CD4-positive, alpha-beta T cell treated with Interleukin-15 for 1 hour (primary cell): ENCODE data around the gene CNTNAP2.

Experiments used
- DNase-seq: peaks from one replicate; pipeline ENCODE4 v3.0.0-alpha.2; 2020

Gene CNTNAP2

GRCh38 chr7:147805996-147806576 is 1689.5 kb downstream of the CNTNAP2 start:
- no peak for DNase-seq

DNA sequence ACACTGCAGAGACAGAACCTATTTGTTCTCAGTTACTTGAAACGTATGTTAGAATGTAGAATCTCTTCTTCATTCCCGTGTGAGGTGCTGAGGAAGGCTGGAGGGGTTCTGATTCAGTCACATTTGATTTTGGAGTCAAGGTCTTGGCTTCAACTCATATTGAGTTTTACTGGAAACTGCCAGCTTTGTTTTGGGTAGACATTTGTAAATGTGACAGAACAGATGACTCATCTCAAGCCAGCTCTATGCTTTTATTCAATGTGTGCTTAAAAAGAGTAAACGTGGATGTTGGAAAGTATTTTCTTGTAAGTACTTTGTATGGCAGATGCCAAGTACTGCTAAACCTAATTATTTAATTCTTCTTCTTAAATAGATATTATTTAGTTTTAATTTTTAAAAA is 1693.2 kb downstream of the CNTNAP2 start:
- DNase-seq = no peak

DNA sequence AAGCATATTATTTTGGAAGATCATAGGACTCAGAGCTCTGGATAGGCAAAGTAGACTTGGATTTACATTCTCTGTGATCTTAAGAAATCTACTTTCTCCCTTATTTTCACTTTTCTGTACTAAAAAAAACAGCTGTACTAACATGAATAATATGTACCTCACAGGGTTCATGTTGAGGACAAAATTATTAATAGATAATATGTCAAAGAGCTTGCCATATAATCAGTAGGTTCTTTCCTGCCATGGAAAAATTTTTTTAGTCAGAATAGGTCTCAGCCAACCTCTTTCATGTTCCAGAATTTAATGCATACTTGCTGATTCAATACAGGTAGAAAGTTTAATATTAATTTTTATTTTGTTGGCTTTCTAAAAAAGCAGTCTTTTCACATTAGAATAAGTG is 1693.7 kb downstream of the CNTNAP2 start:
- no peak for DNase-seq

DNA sequence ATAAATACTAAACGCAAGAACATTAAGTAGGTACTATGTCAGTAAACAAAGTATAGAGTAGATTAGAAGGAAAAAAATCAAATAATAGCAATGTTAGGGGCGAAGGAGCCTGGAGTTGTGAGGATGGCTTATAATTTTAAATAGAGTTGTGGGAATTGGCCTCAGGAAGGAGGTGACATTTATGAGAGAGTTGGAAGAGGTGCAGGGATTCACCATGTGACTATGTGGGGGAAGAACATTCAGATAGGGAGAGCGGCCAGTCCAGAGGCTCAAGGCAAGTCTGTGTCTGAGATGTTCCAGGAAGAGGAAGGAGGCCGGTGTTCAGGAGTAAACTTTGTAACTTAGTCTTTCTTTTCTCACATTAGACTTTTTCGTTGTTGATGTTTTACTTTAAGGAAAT is 1695.3 kb downstream of the CNTNAP2 start:
- no peak for DNase-seq

DNA sequence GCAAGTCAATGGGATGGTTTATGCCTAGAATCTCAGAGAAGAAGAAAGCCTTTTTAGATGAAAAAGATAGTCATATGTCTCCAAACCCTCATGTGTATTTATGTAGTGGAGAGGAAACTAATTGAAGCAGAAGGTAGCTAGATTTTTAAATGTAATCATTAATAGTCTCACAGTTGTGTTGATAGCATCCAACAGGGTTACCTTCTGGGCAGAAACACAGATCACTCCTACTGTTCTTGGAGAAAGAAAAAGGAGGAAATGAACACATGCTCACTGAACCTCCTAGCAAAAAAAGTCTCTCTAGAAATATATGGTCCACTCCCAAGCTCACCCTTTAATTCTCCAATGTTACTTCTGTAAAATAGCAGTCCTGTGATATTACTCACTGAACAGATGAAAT is 1696.7 kb downstream of the CNTNAP2 start:
- DNase-seq = no peak

DNA sequence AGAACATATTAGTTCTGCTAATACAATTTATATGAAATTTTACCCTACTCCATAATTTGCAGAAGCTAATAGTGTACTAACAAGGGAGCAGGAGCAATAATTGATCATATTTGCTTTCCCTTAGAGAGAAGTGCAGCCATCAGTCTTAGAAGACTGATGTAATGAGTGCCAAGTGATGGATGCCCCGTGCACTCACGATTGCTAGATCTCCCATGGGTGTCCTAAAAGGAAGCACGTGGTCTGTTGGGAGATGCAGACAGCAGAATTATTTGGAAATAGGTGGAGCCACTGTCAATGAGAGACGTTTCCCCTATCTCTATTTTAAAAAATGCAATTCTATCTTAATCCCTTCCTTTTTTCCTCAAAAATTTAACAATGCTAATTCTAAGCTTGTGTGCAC is 1701.7 kb downstream of the CNTNAP2 start:
- DNase-seq = no peak

- no peak for DNase-seq
These were observed 1708.1 kb downstream of the CNTNAP2 start for GRCh38 chr7:147824671-147825070.

DNA sequence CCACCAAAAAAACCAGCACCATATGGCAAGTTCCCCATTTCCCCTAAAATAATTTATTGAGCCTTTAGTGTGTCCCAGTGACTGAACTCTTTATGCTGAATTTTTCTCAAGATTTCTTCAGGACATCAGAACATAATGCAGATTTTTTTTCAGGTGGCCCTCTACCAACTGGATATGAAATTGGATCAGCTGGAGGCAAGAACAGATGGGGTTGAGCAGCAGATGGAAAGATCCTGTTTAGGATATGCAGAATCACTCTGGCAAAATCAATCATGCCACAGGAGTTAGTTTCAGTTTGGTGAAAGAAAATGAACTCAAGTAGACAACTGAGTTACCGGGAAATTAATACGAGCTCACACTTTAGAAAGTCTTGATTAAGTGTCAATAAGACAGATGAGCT is 1712.4 kb downstream of the CNTNAP2 start:
- DNase-seq = no peak

- no peak for DNase-seq
These were observed 1717.0 kb downstream of the CNTNAP2 start for GRCh38 chr7:147833557-147833956.

GRCh38 chr7:147833970-147834369 is 1717.4 kb downstream of the CNTNAP2 start:
- no peak for DNase-seq

DNA sequence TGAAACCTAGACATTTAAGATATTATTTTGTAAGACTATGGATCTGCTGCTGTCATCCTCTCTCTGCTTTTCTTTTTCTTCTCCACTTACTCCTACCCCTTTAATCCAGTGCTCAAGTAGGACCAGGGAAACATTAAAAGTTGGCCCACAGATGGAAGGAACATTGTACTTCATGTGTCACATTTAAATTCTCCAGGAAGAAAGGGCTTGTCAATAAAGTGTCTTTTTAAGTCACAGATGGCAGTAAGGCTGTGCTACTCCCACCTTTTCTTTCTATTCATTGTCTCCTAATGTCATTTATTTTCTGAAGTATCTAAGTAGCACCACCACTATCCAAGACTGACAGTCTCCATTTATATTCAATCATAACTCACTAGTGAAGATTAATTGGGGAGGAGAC is 1736.2 kb downstream of the CNTNAP2 start:
- no peak for DNase-seq

DNA sequence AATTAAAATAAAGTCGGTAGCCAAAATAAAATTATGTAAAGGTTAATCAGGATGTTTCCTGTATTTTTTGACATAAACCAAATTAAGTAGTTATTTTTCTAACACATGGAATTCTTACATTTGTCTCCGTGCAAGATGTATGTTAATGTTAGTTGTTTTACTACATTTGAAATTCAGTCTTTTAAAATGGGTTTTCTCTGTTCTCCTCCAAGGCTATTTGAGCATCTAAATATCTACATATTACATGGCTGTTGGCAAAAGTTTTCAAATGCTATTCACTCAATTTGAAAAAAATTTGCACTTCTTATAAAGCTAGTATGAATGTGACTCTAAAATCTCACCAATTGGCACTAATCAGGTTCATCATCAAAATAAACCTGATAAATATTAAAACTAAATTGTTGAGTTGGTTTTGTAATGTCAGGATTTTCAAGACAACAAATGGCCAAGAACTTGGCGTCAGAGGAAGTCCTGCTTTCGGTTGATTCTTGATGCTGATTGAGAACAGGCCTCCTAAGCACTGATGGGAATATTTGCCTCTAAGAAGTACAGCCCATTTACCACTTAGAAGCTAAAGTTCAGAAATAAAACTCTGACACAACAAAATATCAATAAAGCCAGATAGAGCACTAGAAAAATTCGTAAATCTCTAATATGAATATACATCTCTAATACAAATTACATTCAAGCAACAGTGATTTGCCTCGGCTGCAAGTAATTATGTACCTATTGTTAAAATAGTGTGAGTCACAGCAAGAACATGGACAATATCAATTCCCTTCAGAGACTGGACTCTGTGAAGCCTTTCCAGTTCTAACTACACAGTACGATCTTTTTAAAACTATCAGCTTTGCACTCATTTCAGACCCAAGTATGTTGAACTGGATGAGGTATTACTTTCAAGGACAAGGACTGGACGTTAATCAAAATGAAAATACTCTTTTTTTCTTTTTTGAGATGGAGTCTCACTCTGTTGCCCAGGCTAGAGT is 1740.8 kb downstream of the CNTNAP2 start:
- no peak for DNase-seq

DNA sequence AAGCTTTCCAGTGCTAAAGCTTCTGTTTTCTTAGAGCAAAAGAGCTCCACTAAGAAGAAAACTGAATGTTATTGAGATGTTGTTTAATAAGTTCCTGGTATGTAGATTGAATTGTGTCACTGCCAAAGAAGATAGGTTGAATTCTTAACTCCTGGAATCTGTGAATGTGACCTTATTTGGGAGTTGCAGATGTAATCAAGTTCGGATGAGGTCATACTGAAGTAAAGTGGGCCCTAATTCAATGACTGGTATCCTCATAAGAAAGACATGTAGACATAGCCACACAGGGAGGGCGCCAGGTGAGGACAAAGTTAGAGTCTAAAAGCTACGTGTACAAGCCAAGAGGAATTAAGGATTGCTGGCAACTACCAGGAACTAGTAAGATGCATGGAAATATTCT is 1741.8 kb downstream of the CNTNAP2 start:
- DNase-seq = no peak

- DNase-seq = no peak
These were observed 1742.4 kb downstream of the CNTNAP2 start for GRCh38 chr7:147859033-147859432.

GRCh38 chr7:147859486-147859885 is 1742.9 kb downstream of the CNTNAP2 start:
- DNase-seq = no peak

DNA sequence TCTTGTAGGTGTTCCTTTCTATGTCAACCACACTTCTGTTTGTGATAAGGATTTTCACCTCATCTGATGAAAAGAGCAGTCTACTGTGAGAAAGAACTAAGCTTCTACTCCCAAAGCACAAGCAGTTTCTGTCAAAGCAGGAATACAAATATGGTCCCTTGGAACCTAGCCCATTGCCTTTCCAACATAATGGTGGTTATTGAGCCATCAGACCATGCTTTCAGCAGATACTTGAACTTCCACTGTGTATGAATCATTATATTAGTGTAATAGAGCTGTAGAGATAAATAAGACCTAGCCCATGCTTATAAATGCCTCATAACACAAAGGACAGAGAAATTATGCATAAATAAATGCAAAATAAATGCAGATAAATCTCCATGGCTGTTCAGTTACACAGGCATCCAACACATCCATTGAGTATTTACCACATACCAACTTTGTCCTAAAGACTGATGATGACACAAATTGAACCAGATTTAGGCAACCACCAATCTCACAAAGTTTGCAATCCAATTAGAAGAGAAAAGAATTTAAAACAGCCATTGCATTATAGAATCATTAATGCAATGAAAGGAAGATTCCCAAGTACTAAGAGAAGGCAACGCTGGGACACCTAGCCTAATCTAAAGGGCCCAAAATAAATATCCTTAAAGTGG is 1744.6 kb downstream of the CNTNAP2 start:
- no peak for DNase-seq

DNA sequence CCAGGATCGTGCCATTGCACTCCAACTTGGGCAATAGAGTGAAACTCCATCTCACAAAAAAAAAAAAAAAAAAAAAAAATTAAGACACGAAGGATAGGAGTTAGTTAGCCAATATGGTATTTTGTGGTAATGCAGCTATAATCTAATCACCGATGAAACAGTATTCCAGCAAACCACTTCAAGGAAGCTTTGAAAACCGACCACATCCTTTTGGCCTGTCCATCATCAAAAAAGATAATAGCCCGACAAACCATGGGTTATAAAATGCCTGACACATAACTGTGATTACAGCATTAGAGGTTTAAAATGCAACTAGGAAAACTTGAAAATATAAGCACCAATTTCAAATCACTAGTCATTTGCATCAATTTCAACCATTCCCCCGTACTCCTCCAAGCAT is 1745.3 kb downstream of the CNTNAP2 start:
- DNase-seq = no peak

GRCh38 chr7:147869456-147869855 is 1752.9 kb downstream of the CNTNAP2 start:
- DNase-seq = no peak

- DNase-seq = no peak
These were observed 1762.5 kb downstream of the CNTNAP2 start for GRCh38 chr7:147878912-147879661.

DNA sequence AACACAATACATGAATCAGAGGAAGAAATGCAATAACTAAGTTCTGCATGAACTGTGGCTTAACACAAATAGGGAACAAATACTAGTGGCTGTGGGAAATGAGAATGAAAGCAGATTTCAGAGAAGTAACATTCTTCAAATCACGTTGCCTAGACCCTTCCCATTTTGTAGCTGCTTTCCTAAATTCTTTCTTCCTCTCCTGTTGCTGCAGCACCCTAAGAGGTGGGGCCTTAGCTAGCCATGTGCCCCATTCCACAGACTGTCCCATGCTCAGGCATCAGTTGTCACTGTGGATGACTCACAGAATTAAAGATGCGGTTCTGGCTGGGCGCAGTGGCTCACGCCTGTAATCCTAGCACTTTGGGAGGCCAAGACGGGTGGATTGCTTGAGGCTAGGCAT is 1769.3 kb downstream of the CNTNAP2 start:
- no peak for DNase-seq

DNA sequence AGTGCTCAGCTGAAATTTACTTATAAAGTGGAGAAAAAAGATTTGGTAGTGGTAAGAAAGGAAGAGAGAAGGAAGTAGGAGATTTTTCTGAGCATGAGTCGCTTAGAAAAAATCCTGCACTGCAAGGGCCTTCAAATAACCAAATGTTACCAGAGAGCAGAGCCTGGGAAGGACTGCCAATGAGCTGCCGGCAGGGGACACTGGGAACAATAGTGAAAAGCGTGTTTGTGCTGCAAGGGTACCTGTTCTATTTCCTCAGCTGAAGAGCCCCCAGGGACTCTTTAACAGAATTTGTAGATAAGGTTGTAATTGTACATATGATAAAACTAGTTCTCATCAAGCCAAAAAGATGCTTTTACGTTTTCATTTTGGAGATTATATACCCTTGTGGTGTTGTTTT is 1777.7 kb downstream of the CNTNAP2 start:
- DNase-seq = no peak

- no peak for DNase-seq
These were observed 1779.5 kb downstream of the CNTNAP2 start for GRCh38 chr7:147896121-147896520.
